Measurements from ENCODE around the gene PHF23.

Gene PHF23

GRCh38 chr17:7266784-7267183, 27.5 kb upstream of the PHF23 start:
- Histone ChIP-seq H3K27me3 (ENCODE audit: insufficient read depth, low read length, poor library complexity) (no peaks in the 10 kb centered on the region), H3K4me2 (ENCODE audit: insufficient read depth, low read length) (no peak overlapping the region), H3K9me3 (ENCODE audit: insufficient read depth, low read length, severe bottlenecking) (no peaks in the 10 kb centered on the region), H3K4me3 (ENCODE audit: low read depth in 1 of 2, low read length in 2 of 2) (no peak overlapping the region), H3K36me3 (ENCODE audit: insufficient read depth, low read length) (no peaks in the 10 kb centered on the region), H3K4me1 (ENCODE audit: insufficient read depth, low read length) (peaks cover 3% of the 10 kb centered on the region; the same call in 1 of the 2 replicates), H3K27ac (ENCODE audit: low read length) (no peak overlapping the region), H3K9ac (ENCODE audit: low read depth, low read length) (no peak overlapping the region), H3K79me2 (ENCODE audit: insufficient read depth, low read length) (no peaks in the 10 kb centered on the region), H4K20me1 (ENCODE audit: insufficient read depth, low read length) (no peaks in the 10 kb centered on the region), H2AFZ (ENCODE audit: low read depth, low read length) (no peak overlapping the region)
- DNase-seq: no peak
- TF ChIP-seq EZH2 (IDR thresholded peaks at IDR 0.05; ENCODE audit: borderline replicate concordance, low read depth, low read length, severe bottlenecking) (no peak), CTCF (IDR thresholded peaks at IDR 0.05; ENCODE audit: borderline replicate concordance, extremely low read depth, low read length, poor library complexity, severe bottlenecking) (no peak)
- no peak for ATAC-seq (ENCODE audit: insufficient read depth, low read depth)

DNA sequence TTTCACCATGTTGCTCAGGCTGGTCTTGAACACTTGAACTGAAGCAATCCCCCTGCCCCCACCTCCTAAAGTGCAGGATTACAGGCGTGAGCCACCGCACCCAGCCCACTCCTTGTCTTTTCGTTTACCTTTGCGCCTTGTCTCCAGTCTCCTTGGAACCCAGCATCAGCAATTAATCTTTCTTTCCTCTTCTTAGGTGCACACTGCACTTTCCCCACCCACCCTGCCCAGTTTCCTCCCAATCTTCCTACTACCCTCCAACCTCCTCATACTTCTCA, 24.5 kb upstream of the PHF23 start:
- H3K4me1 ChIP-seq (ENCODE audit: insufficient read depth, low read length): peaks cover 3% of the 10 kb centered on the region; the same call in 1 of the 2 replicates
- DNase-seq: no peak
- TF ChIP-seq CTCF (IDR thresholded peaks at IDR 0.05; ENCODE audit: borderline replicate concordance, extremely low read depth, low read length, poor library complexity, severe bottlenecking) (no peak), EZH2 (IDR thresholded peaks at IDR 0.05; ENCODE audit: borderline replicate concordance, low read depth, low read length, severe bottlenecking) (no peak)
- H3K4me2 ChIP-seq (ENCODE audit: insufficient read depth, low read length): no peak overlapping the region
- no peaks in the 10 kb centered on the region for H3K79me2 ChIP-seq (ENCODE audit: insufficient read depth, low read length)
- peaks cover 9% of the 10 kb centered on the region for H3K36me3 ChIP-seq (ENCODE audit: insufficient read depth, low read length)
- peak overlapping the region; percentile 36; the same call in 1 of the 2 replicates for H2AFZ ChIP-seq (ENCODE audit: low read depth, low read length)
- no peak for ATAC-seq (ENCODE audit: insufficient read depth, low read depth)
- no peak overlapping the region for H3K27ac ChIP-seq (ENCODE audit: low read length)
- no peaks in the 10 kb centered on the region for H4K20me1 ChIP-seq (ENCODE audit: insufficient read depth, low read length)
- H3K4me3 ChIP-seq (ENCODE audit: low read depth in 1 of 2, low read length in 2 of 2): no peak overlapping the region
- no peaks in the 10 kb centered on the region for H3K9me3 ChIP-seq (ENCODE audit: insufficient read depth, low read length, severe bottlenecking)
- H3K27me3 ChIP-seq (ENCODE audit: insufficient read depth, low read length, poor library complexity): no peaks in the 10 kb centered on the region
- H3K9ac ChIP-seq (ENCODE audit: low read depth, low read length): no peak overlapping the region

DNA sequence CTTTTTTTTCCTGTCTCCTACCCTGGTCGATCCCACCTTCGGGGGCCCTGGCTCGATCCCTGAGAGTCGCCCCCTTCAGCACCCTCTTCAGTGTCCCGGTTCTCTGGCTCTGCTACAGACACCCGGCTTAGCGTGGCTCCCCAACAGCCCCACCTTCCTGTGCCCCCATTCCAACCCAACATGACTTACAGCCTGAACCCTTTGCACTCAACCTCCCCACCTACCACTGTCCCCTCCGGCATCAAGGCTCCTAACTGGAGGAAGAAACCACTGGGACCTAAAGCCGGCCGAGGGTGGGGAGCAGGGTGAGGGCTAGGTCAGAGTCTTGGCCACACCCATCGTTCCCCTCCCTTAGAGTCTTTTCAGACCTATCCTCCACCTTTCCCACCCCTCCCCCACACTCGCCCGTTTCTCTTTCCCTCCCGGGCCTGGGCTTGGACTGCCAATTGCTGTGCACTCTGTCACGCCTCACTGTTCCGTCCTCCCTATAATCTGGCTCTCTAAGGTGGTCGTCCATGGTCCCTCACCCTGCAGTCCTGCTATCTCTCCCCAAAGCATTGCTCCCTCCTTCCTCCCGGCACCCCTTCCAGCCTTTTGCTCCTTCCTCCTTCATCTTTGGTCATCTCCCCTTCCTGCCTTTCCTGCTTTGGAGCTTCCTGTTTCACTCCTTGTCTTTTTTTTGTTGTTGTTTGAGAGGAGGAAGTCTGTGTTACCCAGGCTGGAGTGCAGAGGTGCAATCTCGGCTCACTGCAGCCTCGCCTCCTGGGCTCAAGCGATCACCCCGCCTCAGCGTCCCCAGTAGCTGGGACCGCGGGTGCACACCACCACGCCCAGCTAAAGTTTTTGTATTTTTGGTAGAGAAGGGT, 23.9 kb upstream of the PHF23 start:
- peaks cover 3% of the 10 kb centered on the region; the same call in 1 of the 2 replicates for H3K4me1 ChIP-seq (ENCODE audit: insufficient read depth, low read length)
- H3K4me2 ChIP-seq (ENCODE audit: insufficient read depth, low read length): no peak overlapping the region
- DNase-seq (no peak), ATAC-seq (ENCODE audit: insufficient read depth, low read depth) (no peak)
- H3K9me3 ChIP-seq (ENCODE audit: insufficient read depth, low read length, severe bottlenecking): no peaks in the 10 kb centered on the region
- H2AFZ ChIP-seq (ENCODE audit: low read depth, low read length): peak overlapping the region; percentile 36
- no peaks in the 10 kb centered on the region for H3K27me3 ChIP-seq (ENCODE audit: insufficient read depth, low read length, poor library complexity)
- H4K20me1 ChIP-seq (ENCODE audit: insufficient read depth, low read length): no peaks in the 10 kb centered on the region
- H3K27ac ChIP-seq (ENCODE audit: low read length): no peak overlapping the region
- TF ChIP-seq EZH2 (IDR thresholded peaks at IDR 0.05; ENCODE audit: borderline replicate concordance, low read depth, low read length, severe bottlenecking) (no peak), CTCF (IDR thresholded peaks at IDR 0.05; ENCODE audit: borderline replicate concordance, extremely low read depth, low read length, poor library complexity, severe bottlenecking) (no peak)
- H3K79me2 ChIP-seq (ENCODE audit: insufficient read depth, low read length): no peaks in the 10 kb centered on the region
- H3K9ac ChIP-seq (ENCODE audit: low read depth, low read length): no peak overlapping the region
- H3K4me3 ChIP-seq (ENCODE audit: low read depth in 1 of 2, low read length in 2 of 2): no peak overlapping the region
- H3K36me3 ChIP-seq (ENCODE audit: insufficient read depth, low read length): peaks cover 15% of the 10 kb centered on the region

Data from DND-41 (cell line).